Mesenchymal stem cell (in vitro differentiated cells and primary cell): ENCODE data around the gene C6orf62.
"Not testable (repeated sequence)": the region's sequence is repeated elsewhere in the genome, so short reads cannot be mapped to it uniquely, and the experiment has no call there.

Source experiments
- DNase-seq: peaks from one replicate; pipeline ENCODE4 v3.0.0-alpha.2; 2013
- H2AFZ ChIP-seq: one replicate; pipeline ENCODE4 v1.6.1; 2013; ENCODE audit warnings: low read depth, mild to moderate bottlenecking, control low read depth, inconsistent platforms, low read length, moderate library complexity
- H2AK5ac ChIP-seq: 2 replicates; pipeline ENCODE4 v1.6.1; 2013; ENCODE audit warnings: low read length, moderate library complexity, mild to moderate bottlenecking, inconsistent platforms; ENCODE audit not compliant: severe bottlenecking
- H2BK120ac ChIP-seq: one replicate; pipeline ENCODE4 v1.6.1; 2013; ENCODE audit warnings: low read depth, mild to moderate bottlenecking, inconsistent platforms, low read length, moderate library complexity
- H2BK12ac ChIP-seq, 2 experiments: one replicate each; pipeline ENCODE4 v1.6.1; 2013; ENCODE audit warnings: inconsistent platforms in 2 of 2, low read length in 2 of 2, mild to moderate bottlenecking in 2 of 2, moderate library complexity in 2 of 2, control low read depth in 1 of 2
- H2BK15ac ChIP-seq: one replicate; pipeline ENCODE4 v1.6.1; 2013; ENCODE audit warnings: mild to moderate bottlenecking, low read depth, inconsistent platforms; ENCODE audit not compliant: poor library complexity, severe bottlenecking
- H2BK5ac ChIP-seq: 2 replicates; pipeline ENCODE4 v1.6.1; 2013; ENCODE audit warnings: low read depth, mild to moderate bottlenecking, low read length, control low read depth, inconsistent platforms; ENCODE audit not compliant: poor library complexity, severe bottlenecking
- H3K14ac ChIP-seq, 2 experiments: one replicate each; pipeline ENCODE4 v1.6.1; 2013; ENCODE audit warnings: inconsistent platforms in 2 of 2, low read length in 2 of 2, control low read depth in 1 of 2, mild to moderate bottlenecking in 1 of 2, moderate library complexity in 1 of 2
- H3K18ac ChIP-seq, 2 experiments: one replicate each; pipeline ENCODE4 v1.6.1; 2013; ENCODE audit warnings: inconsistent platforms in 2 of 2, low read length in 2 of 2, control low read depth in 1 of 2, low read depth in 1 of 2, mild to moderate bottlenecking in 1 of 2
- H3K23ac ChIP-seq, 2 experiments: one replicate each; pipeline ENCODE4 v1.6.1; 2013; ENCODE audit warnings: inconsistent platforms in 2 of 2, low read length in 2 of 2, mild to moderate bottlenecking in 2 of 2, moderate library complexity in 2 of 2, control low read depth in 1 of 2
- H3K27ac ChIP-seq: 2 replicates; pipeline ENCODE4 v1.5.1; 2013; ENCODE audit warnings: mild to moderate bottlenecking, moderate library complexity, low read length, control low read depth, inconsistent platforms; ENCODE audit not compliant: poor library complexity, severe bottlenecking
- H3K27me3 ChIP-seq, 2 experiments: 2 replicates each; pipeline versions ENCODE4 v1.6.1 to v1.7.0; 2013; ENCODE audit warnings: low read length in 2 of 2, mild to moderate bottlenecking in 2 of 2, moderate library complexity in 2 of 2, control low read depth in 1 of 2, inconsistent platforms in 1 of 2; ENCODE audit not compliant: control insufficient read depth in 1 of 2, insufficient read depth in 1 of 2
- H3K36me3 ChIP-seq, 2 experiments: 2 replicates each; pipeline versions ENCODE4 v1.6.1 to v1.7.0; 2013; ENCODE audit warnings: low read length in 2 of 2, control low read depth in 1 of 2, inconsistent platforms in 1 of 2, low read depth in 1 of 2, mild to moderate bottlenecking in 1 of 2; ENCODE audit not compliant: insufficient read depth in 2 of 2, control insufficient read depth in 1 of 2
- H3K4ac ChIP-seq, 2 experiments: one replicate each; pipeline ENCODE4 v1.6.1; 2013; ENCODE audit warnings: inconsistent platforms in 2 of 2, low read length in 2 of 2, mild to moderate bottlenecking in 2 of 2, moderate library complexity in 2 of 2, control low read depth in 1 of 2, low read depth in 1 of 2
- H3K4me1 ChIP-seq: 2 replicates; pipeline ENCODE4 v1.6.1; 2013; ENCODE audit warnings: low read depth, low read length, control low read depth; ENCODE audit not compliant: control insufficient read depth, insufficient read depth
- H3K4me2 ChIP-seq: 2 replicates; pipeline ENCODE4 v1.6.1; 2013; ENCODE audit warnings: low read length, mild to moderate bottlenecking, inconsistent platforms; ENCODE audit not compliant: poor library complexity, severe bottlenecking
- H3K4me3 ChIP-seq, 2 experiments: 2 replicates each; pipeline versions ENCODE4 v1.5.1 to v1.7.0; 2013; ENCODE audit warnings: low read length in 2 of 2, mild to moderate bottlenecking in 2 of 2, control low read depth in 1 of 2, low read depth in 1 of 2; ENCODE audit not compliant: insufficient read depth in 1 of 2
- H3K79me1 ChIP-seq: replicated peaks from 2 replicates; pipeline ENCODE4 v1.6.1; 2013; ENCODE audit warnings: mild to moderate bottlenecking, control low read depth, low read length, inconsistent platforms; ENCODE audit not compliant: poor library complexity, severe bottlenecking
- H3K9ac ChIP-seq: 2 replicates; pipeline ENCODE4 v1.7.0; 2013; ENCODE audit warnings: mild to moderate bottlenecking, low read length, moderate library complexity
- H3K9me3 ChIP-seq: 2 replicates; pipeline ENCODE4 v1.7.0; 2013; ENCODE audit warnings: mild to moderate bottlenecking, low read length; ENCODE audit not compliant: control insufficient read depth
- H4K8ac ChIP-seq: one replicate; pipeline ENCODE4 v1.6.1; 2013; ENCODE audit warnings: inconsistent platforms, mild to moderate bottlenecking, low read length, moderate library complexity
- H4K91ac ChIP-seq: one replicate; pipeline ENCODE4 v1.6.1; 2013; ENCODE audit warnings: mild to moderate bottlenecking, low read length, inconsistent platforms
- WGBS: methylation state at CpG from one replicate; pipeline ENCODE4 v1.1.7; 2013; ENCODE audit warnings: mixed read lengths; 5-methylcytosine and 5-hydroxymethylcytosine counted together

C6orf62 gene

DNA sequence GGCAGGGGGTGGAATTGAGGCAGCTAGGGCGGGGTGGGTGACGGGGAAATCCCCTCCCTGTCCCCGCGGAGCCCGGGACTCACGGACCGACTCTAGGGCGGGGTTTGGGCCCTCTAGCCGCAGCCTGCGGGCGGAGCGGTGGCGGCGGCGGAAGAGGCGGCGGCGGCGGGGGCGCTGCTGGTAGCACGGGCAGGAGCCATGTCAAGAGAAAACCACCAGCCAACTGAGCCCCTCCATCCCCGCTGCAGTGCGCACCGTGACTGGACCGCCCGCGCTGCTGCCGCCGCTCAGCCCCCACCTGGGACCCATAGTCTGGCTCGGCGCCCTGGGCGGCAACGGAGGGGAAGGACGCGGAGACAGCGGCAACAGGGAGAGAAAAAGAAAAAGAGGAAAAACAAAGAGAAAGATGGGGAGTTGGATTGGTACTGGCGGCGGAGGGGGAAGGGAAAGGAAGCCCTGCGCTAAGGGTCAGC lies 1.2 kb upstream of the C6orf62 start:
- peak overlapping the region; percentile 93 for H4K8ac ChIP-seq
- H3K27me3 ChIP-seq: no peaks in the 10 kb centered on the region
- no peaks in the 10 kb centered on the region for H3K9me3 ChIP-seq
- H3K4ac ChIP-seq: peak overlapping the region; percentile 99 to 100
- H3K4me2 ChIP-seq: peak overlapping the region; percentile 61
- WGBS: under 1% methylated on average over 23 of the region's 39 CpGs
- peak overlapping the region in 1 of 2 experiments; percentile 52 for H2BK12ac ChIP-seq
- no peak overlapping the region for H2AFZ ChIP-seq
- H2BK15ac ChIP-seq: no peak overlapping the region
- peak overlapping the region; percentile 99 for H3K27ac ChIP-seq
- peak overlapping the region; percentile 86 for H2BK5ac ChIP-seq
- H3K36me3 ChIP-seq: peaks cover 6 to 41% of the 10 kb centered on the region in 2 experiments
- H3K9ac ChIP-seq: peak overlapping the region; percentile 100
- peak overlapping the region; percentile 83 to 98 for H3K14ac ChIP-seq
- H3K18ac ChIP-seq: peak overlapping the region; percentile 79 to 99
- H3K4me1 ChIP-seq: peaks cover 3% of the 10 kb centered on the region
- peak; percentile 59 for DNase-seq
- H4K91ac ChIP-seq: peak overlapping the region; percentile 99
- H2AK5ac ChIP-seq: peak overlapping the region; percentile 99
- H3K23ac ChIP-seq: peak overlapping the region; percentile 97 to 100
- peak overlapping the region; percentile 97 to 100 for H3K4me3 ChIP-seq
- peak overlapping the region; percentile 98 for H2BK120ac ChIP-seq
- no peaks in the 10 kb centered on the region for H3K79me1 ChIP-seq

DNA sequence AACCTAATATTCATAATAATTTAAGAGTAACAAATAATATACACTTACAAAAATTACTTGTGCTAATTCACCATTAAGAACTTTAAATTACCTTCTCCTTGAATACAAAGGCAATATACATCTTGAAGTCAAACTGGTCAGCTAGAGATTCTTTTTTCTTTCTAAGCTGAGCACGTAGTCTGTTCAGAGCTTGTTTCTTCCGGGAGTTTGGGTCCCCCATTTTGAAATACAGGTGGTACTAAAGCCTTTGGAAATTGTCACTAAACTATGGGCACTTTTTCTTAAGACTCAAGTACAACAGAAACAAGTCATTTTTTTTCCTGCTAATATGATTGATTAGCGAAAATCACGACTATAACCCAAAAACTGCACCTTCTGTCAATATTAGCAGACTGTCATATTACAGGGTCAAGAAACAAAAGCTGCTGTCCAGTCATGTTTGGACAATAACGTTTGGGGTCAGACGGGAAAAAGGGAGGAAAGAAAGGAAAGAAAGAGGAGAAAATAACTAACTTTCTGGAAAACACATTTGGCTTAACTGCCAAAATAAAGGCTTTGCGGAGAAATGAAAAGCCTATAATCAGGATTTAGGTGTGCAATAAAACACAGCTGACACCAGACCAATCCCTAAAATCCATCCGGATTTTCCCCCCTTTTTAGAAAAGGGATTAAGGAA lies 367 bp downstream of the C6orf62 start:
- no peak for DNase-seq
- Histone ChIP-seq H4K8ac (no peak overlapping the region), H3K27me3 (no peaks in the 10 kb centered on the region), H2BK5ac (no peak overlapping the region), H3K79me1 (no peaks in the 10 kb centered on the region), H3K36me3 (peaks cover 9 to 56% of the 10 kb centered on the region in 2 experiments), H3K4me3 (peak overlapping the region in 1 of 2 experiments; percentile 97), H3K9me3 (no peaks in the 10 kb centered on the region), H3K18ac (no peak overlapping the region), H3K4ac (no peak overlapping the region), H2BK120ac (no peak overlapping the region), H2BK15ac (no peak overlapping the region), H3K9ac (peak overlapping the region; percentile 100), H3K14ac (no peak overlapping the region), H3K4me2 (peak overlapping the region; percentile 76), H2BK12ac (no peak overlapping the region), H3K27ac (peak overlapping the region; percentile 22), H2AK5ac (no peak overlapping the region), H2AFZ (no peak overlapping the region), H3K23ac (no peak overlapping the region), H3K4me1 (peaks cover 6% of the 10 kb centered on the region), H4K91ac (no peak overlapping the region)
- 34% methylated on average over 4 of the region's 8 CpGs for WGBS

DNA sequence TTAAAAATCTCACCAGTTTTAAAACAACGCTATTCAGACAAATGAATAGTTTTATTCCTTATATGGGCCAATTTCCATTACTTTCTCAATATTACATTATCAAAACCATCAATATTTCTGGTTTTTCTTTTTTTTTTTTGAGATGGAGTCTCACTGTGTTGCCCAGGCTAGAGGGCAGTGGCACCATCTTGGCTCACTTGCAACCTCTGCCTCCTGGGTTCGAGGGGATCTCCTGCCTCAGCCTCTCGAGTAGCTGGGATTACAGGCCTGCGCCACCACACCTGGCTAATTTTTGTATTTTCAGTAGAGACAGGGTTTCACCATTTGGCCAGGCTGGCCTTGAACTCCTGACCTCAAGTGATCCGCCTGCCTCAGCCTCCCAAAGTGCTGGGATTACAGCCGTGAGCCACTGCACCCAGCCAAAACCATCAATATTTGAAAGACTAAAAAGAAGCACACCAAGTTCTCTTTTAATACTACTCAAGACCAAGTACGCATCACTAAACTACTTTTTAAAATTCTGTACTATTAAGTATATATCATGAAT lies 2.3 kb downstream of the C6orf62 start:
- Histone ChIP-seq H3K9ac (peak overlapping the region; percentile 100), H3K4me3 (peak overlapping the region in 1 of 2 experiments; percentile 97), H3K36me3 (peaks cover 16 to 75% of the 10 kb centered on the region in 2 experiments), H3K4me2 (peak overlapping the region; percentile 52)
- H4K8ac ChIP-seq, H3K18ac ChIP-seq, H4K91ac ChIP-seq, H2BK15ac ChIP-seq, H3K27ac ChIP-seq, H3K23ac ChIP-seq, H3K14ac ChIP-seq, H3K4ac ChIP-seq, H3K27me3 ChIP-seq, H2AFZ ChIP-seq, H2AK5ac ChIP-seq, DNase-seq, H3K79me1 ChIP-seq, H3K9me3 ChIP-seq, H2BK120ac ChIP-seq, H3K4me1 ChIP-seq, H2BK12ac ChIP-seq, H2BK5ac ChIP-seq: not testable (repeated sequence)
- 94% methylated on average over 6 of the region's 7 CpGs for WGBS

DNA sequence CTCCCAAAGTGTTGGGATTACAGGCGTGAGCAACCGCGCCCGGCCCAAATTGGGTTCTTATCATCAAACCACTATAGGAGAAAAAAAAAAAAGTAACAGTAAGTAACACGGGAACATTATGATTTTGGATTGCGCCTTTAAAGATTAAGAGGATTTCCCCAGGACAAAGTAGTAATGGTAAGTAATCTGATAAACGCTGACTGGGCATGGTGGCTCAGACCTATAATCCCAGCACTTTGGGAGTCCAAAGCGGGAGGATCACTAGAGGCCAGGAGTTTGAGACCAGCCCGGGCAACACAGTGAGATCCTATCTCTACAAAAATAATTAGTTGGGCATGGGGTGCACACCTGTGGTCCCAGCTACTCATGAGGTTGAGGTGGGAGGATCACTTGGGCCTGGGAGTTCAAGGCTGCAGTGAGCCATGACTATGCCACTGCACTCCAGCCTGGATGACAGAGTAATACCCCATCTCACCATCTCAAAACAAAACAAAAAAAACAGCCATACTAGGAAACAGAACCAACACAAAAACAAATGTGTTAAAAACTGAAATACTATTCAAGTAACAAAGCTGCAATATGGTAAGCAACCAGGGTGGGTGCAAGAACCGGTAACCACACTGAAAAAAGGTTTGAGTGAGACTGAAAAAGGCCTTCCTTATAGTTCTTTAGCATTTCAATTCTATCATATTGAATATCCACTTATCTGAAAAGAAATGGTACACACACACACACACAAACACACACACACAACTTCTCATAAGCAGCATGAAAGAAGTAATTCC lies 8.2 kb downstream of the C6orf62 start:
- Histone ChIP-seq H3K27ac (no peak overlapping the region), H3K4ac (no peak overlapping the region)
- WGBS: over 99% methylated on average over 8 of the region's 10 CpGs

More for the DNA sequence above, 8.2 kb downstream of the C6orf62 start:
- Histone ChIP-seq H3K27me3 (no peaks in the 10 kb centered on the region), H2BK120ac (no peak overlapping the region), H3K4me2 (no peak overlapping the region), H4K91ac (no peak overlapping the region), H4K8ac (no peak overlapping the region), H2BK15ac (no peak overlapping the region), H3K79me1 (peaks cover 2% of the 10 kb centered on the region), H3K23ac (no peak overlapping the region), H2BK12ac (no peak overlapping the region), H3K36me3 (peaks cover 41 to 99% of the 10 kb centered on the region in 2 experiments), H3K9me3 (no peaks in the 10 kb centered on the region), H3K4me3 (no peak overlapping the region), H2AFZ (no peak overlapping the region), H3K4me1 (peaks cover 5% of the 10 kb centered on the region), H2BK5ac (no peak overlapping the region), H2AK5ac (no peak overlapping the region), H3K9ac (peak overlapping the region; percentile 40), H3K18ac (no peak overlapping the region), H3K14ac (no peak overlapping the region)
- no peak for DNase-seq
